Neural progenitor cell (in vitro differentiated cells): Measurements from ENCODE around the gene COQ9. TPM values are rescaled to one million over a fixed set of nuclear protein-coding genes. Genes with fewer than 3 reads are reported as not detected.

ENCODE experiments used
- DNase-seq: peaks from one replicate; pipeline ENCODE4 v3.0.0-alpha.2; 2016; ENCODE audit warnings: low spot score
- H2AFZ ChIP-seq: fragments of 200-600 bp; sonication (generic); replicated peaks from 2 replicates; pipeline ENCODE4 v1.6.1; 2016; ENCODE audit warnings: antibody characterized with exemption
- H3F3A ChIP-seq: fragments of 200-600 bp; sonication (generic); 2 replicates; pipeline ENCODE4 v1.6.1; 2016; ENCODE audit warnings: antibody characterized with exemption, low read depth
- H3K27ac ChIP-seq: fragments of 200-600 bp; sonication (generic); 2 replicates; pipeline ENCODE4 v1.5.1; 2016; ENCODE audit warnings: mild to moderate bottlenecking
- H3K27me3 ChIP-seq: fragments of 200-600 bp; sonication (generic); 2 replicates; pipeline ENCODE4 v1.6.1; 2016; ENCODE audit warnings: mild to moderate bottlenecking, moderate library complexity
- H3K36me3 ChIP-seq: fragments of 200-600 bp; sonication (generic); 2 replicates; pipeline ENCODE4 v1.5.1; 2016
- H3K4me1 ChIP-seq: fragments of 200-600 bp; sonication (generic); 2 replicates; pipeline ENCODE4 v1.6.1; 2016; ENCODE audit warnings: mixed run types
- H3K4me2 ChIP-seq: fragments of 200-600 bp; sonication (generic); 2 replicates; pipeline ENCODE4 v1.6.1; 2016
- H3K4me3 ChIP-seq: fragments of 200-600 bp; sonication (generic); 2 replicates; pipeline ENCODE4 v1.5.1; 2016
- H3K79me2 ChIP-seq: fragments of 200-600 bp; sonication (generic); 2 replicates; pipeline ENCODE4 v1.6.1; 2016; ENCODE audit warnings: low read depth
- H3K9ac ChIP-seq: fragments of 200-600 bp; sonication (generic); 2 replicates; pipeline ENCODE4 v1.6.1; 2016
- H3K9me3 ChIP-seq: fragments of 200-600 bp; sonication (generic); 2 replicates; pipeline ENCODE4 v1.5.1; 2016; ENCODE audit warnings: low read depth
- H4K20me1 ChIP-seq: fragments of 200-600 bp; sonication (generic); 2 replicates; pipeline ENCODE4 v1.6.1; 2016; ENCODE audit warnings: low read depth
- H3K27ac Mint-ChIP-seq: 3 replicates; pipeline ENCODE4 v1.8.0; 2021; ENCODE audit warnings: mixed read lengths
- H3K27me3 Mint-ChIP-seq: 2 replicates; pipeline ENCODE4 v1.8.0; 2022; ENCODE audit warnings: low read depth, mild to moderate bottlenecking, inconsistent platforms, moderate library complexity, mixed read lengths; ENCODE audit not compliant: insufficient read depth
- H3K36me3 Mint-ChIP-seq: 3 replicates; pipeline ENCODE4 v1.8.0; 2021; ENCODE audit warnings: mixed read lengths
- H3K4me1 Mint-ChIP-seq: 3 replicates; pipeline ENCODE4 v1.8.0; 2021; ENCODE audit warnings: mixed read lengths
- H3K4me3 Mint-ChIP-seq: 3 replicates; pipeline ENCODE4 v1.8.0; 2021; ENCODE audit warnings: mild to moderate bottlenecking, moderate library complexity, mixed read lengths
- H3K9me3 Mint-ChIP-seq: 3 replicates; pipeline ENCODE4 v1.8.0; 2020; ENCODE audit warnings: mixed read lengths
- EZH2 ChIP-seq: fragments of 200-600 bp; sonication (generic); IDR thresholded peaks from 2 replicates; pipeline ENCODE4 v1.6.1; 2017; ENCODE audit warnings: antibody characterized with exemption, mild to moderate bottlenecking, moderate library complexity
- EZH2phosphoT487 ChIP-seq: fragments of 200-600 bp; sonication (generic); IDR thresholded peaks from 2 replicates; pipeline ENCODE4 v1.6.1; 2017; ENCODE audit warnings: antibody characterized with exemption
- total RNA-seq: library from RNA; depleted of rRNA; stranded (reverse); fragments of >200 nt; gene quantifications from 2 replicates; pipeline ENCODE4 v1.2.3, GENCODE V29; 2015; ENCODE audit warnings: low replicate concordance
- TF ChIP-seq, protein P1 (sequence below): fragments of 200-600 bp; sonication (generic); IDR thresholded peaks from 2 replicates; pipeline ENCODE4 v1.5.1; 2017; ENCODE audit warnings: antibody characterized with exemption, mild to moderate bottlenecking

Gene COQ9
- total RNA-seq, 1 donor from 2014 or later = 20.3 TPM

DNA sequence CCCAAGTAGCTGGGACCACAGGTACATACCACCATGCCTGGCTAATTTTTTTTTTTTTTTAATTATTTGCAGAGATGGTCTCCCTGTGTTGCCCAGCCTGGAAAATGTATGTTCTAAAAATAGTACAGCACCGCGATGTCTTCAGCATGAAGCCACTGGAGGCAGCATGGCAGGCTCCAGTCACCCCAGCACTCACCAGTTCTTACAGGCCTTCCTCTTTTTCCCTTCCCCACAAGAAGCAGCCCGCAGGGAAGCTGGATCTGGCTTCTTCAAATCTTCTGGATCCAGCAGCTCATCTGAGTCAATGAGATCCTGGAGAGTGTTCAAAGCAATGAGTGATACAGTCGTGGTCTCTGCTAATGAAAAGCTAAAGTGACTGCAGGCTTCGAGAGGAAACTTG, 16.3 kb upstream of the COQ9 start:
- H3F3A ChIP-seq = peaks cover 10% of the 10 kb centered on the region
- peaks cover 6% of the 10 kb centered on the region for H4K20me1 ChIP-seq
- no peak overlapping the region for H3K9ac ChIP-seq
- Mint-ChIP-seq H3K4me1 (no peaks in the 10 kb centered on the region), H3K27ac (no peak overlapping the region), H3K36me3 (peaks cover 40% of the 10 kb centered on the region), H3K4me3 (no peak overlapping the region), H3K9me3 (no peaks in the 10 kb centered on the region), H3K27me3 (no peaks in the 10 kb centered on the region)
- no peaks in the 10 kb centered on the region for H3K79me2 ChIP-seq
- no peak overlapping the region for H3K4me3 ChIP-seq
- no peak overlapping the region for H2AFZ ChIP-seq
- DNase-seq = no peak
- H3K4me2 ChIP-seq = no peak overlapping the region
- no peaks in the 10 kb centered on the region for H3K27me3 ChIP-seq
- H3K27ac ChIP-seq = no peak overlapping the region
- H3K9me3 ChIP-seq = no peaks in the 10 kb centered on the region
- H3K4me1 ChIP-seq = peaks cover 11% of the 10 kb centered on the region
- H3K36me3 ChIP-seq = peaks cover 19% of the 10 kb centered on the region
- TF ChIP-seq EZH2 (no peak), EZH2phosphoT487 (no peak)
- TF ChIP-seq, protein P1, sequence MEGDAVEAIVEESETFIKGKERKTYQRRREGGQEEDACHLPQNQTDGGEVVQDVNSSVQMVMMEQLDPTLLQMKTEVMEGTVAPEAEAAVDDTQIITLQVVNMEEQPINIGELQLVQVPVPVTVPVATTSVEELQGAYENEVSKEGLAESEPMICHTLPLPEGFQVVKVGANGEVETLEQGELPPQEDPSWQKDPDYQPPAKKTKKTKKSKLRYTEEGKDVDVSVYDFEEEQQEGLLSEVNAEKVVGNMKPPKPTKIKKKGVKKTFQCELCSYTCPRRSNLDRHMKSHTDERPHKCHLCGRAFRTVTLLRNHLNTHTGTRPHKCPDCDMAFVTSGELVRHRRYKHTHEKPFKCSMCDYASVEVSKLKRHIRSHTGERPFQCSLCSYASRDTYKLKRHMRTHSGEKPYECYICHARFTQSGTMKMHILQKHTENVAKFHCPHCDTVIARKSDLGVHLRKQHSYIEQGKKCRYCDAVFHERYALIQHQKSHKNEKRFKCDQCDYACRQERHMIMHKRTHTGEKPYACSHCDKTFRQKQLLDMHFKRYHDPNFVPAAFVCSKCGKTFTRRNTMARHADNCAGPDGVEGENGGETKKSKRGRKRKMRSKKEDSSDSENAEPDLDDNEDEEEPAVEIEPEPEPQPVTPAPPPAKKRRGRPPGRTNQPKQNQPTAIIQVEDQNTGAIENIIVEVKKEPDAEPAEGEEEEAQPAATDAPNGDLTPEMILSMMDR = no peak

DNA sequence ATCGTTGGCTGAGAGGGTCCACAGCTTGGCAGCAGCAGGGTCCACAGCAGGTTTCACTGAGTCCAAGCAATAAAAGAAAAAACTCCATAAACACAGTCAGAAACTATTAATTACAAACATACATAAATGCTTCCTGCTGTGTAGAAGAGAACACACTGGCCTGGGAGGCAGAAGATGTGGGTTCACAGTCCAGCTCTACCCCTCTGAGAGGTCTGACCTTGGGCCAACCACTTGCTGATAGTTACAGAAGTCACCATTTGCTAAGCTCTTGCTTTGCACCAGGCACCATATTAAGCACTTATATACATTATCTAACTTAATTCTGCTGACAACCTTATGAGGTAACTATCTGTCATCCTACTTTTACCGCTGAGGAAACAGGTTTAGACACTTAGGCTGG, 14.8 kb upstream of the COQ9 start:
- H3K27me3 ChIP-seq = no peaks in the 10 kb centered on the region
- peaks cover 10% of the 10 kb centered on the region for H3K4me1 ChIP-seq
- H3K36me3 ChIP-seq = peaks cover 19% of the 10 kb centered on the region
- H3K79me2 ChIP-seq = no peaks in the 10 kb centered on the region
- H3K27ac Mint-ChIP-seq = no peak overlapping the region
- no peak overlapping the region for H3K4me2 ChIP-seq
- H3K27me3 Mint-ChIP-seq = no peaks in the 10 kb centered on the region
- H3K9me3 Mint-ChIP-seq = no peaks in the 10 kb centered on the region
- no peak overlapping the region for H3K4me3 Mint-ChIP-seq
- peaks cover 37% of the 10 kb centered on the region for H3K36me3 Mint-ChIP-seq
- peaks cover 8% of the 10 kb centered on the region for H3F3A ChIP-seq
- H3K9me3 ChIP-seq = no peaks in the 10 kb centered on the region
- DNase-seq = no peak
- H3K9ac ChIP-seq = no peak overlapping the region
- H3K27ac ChIP-seq = no peak overlapping the region
- peaks cover 6% of the 10 kb centered on the region for H4K20me1 ChIP-seq
- H3K4me3 ChIP-seq = no peak overlapping the region
- no peak overlapping the region for H2AFZ ChIP-seq
- TF ChIP-seq EZH2 = no peak
- TF ChIP-seq EZH2phosphoT487 = no peak
- TF ChIP-seq, protein P1 = no peak
- H3K4me1 Mint-ChIP-seq = no peaks in the 10 kb centered on the region

DNA sequence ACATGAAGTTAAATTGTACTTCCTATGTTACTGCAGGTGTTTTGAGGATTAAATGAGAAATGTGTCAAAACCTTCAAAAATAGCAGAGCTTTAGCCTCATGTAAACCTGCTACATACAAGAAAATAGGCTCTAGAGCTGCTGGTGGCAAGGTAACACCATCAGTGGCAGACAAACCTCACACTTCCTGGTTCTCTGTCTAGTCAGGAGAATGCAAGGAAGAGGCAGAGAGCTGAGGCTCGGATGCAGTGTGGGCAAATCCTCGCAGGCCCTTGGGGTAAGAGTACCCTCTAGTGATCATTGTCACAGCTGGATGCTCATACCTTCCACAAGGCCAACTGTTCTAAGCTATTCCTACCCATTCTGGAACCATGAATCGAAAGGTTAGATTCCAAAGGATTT, 14.3 kb upstream of the COQ9 start:
- no peak overlapping the region for H2AFZ ChIP-seq
- no peak for DNase-seq
- H3K9ac ChIP-seq = no peak overlapping the region
- no peak overlapping the region for H3K4me2 ChIP-seq
- Mint-ChIP-seq H3K4me3 (no peak overlapping the region), H3K9me3 (no peaks in the 10 kb centered on the region), H3K36me3 (peaks cover 32% of the 10 kb centered on the region), H3K27me3 (no peaks in the 10 kb centered on the region), H3K4me1 (no peaks in the 10 kb centered on the region), H3K27ac (no peak overlapping the region)
- H3K4me3 ChIP-seq = no peak overlapping the region
- H4K20me1 ChIP-seq = peaks cover 4% of the 10 kb centered on the region
- H3K4me1 ChIP-seq = peaks cover 5% of the 10 kb centered on the region
- no peaks in the 10 kb centered on the region for H3K27me3 ChIP-seq
- peaks cover 19% of the 10 kb centered on the region for H3K36me3 ChIP-seq
- H3K27ac ChIP-seq = no peak overlapping the region
- peaks cover 3% of the 10 kb centered on the region for H3F3A ChIP-seq
- TF ChIP-seq, protein P1 = no peak
- no peak for TF ChIP-seq EZH2
- no peak for TF ChIP-seq EZH2phosphoT487
- no peaks in the 10 kb centered on the region for H3K9me3 ChIP-seq
- H3K79me2 ChIP-seq = no peaks in the 10 kb centered on the region

DNA sequence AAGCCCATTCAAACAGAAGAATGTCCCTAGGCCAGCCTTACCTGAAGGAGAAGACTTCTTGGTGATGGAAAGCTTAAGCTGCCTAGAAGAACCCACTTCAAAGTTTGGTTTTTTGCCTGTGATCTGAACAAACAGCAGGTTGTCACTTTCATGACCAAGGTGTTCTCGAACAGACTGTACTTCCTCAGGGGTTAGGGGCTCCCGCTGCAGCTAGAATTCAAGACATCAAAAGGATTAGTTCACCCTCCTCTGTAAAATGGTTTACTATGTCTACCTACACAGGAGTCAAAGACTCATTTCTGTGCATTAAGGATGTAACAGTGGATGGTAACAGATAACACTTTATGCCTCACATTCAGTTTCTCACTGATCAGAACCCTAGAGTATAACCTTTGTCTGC, 13.3 kb upstream of the COQ9 start:
- peaks cover 29% of the 10 kb centered on the region for H3K36me3 Mint-ChIP-seq

More for the DNA sequence above, 13.3 kb upstream of the COQ9 start:
- Mint-ChIP-seq H3K27me3 (no peaks in the 10 kb centered on the region), H3K4me3 (no peak overlapping the region), H3K27ac (no peak overlapping the region), H3K9me3 (no peaks in the 10 kb centered on the region), H3K4me1 (no peaks in the 10 kb centered on the region)
- no peaks in the 10 kb centered on the region for H4K20me1 ChIP-seq
- no peaks in the 10 kb centered on the region for H3F3A ChIP-seq
- TF ChIP-seq EZH2phosphoT487 (no peak), EZH2 (no peak)
- TF ChIP-seq, protein P1 = no peak
- no peak overlapping the region for H3K4me3 ChIP-seq
- H3K79me2 ChIP-seq = no peaks in the 10 kb centered on the region
- H3K9me3 ChIP-seq = no peaks in the 10 kb centered on the region
- no peak overlapping the region for H3K9ac ChIP-seq
- no peak for DNase-seq
- H2AFZ ChIP-seq = no peak overlapping the region
- no peak overlapping the region for H3K27ac ChIP-seq
- no peak overlapping the region for H3K4me2 ChIP-seq
- peaks cover 19% of the 10 kb centered on the region for H3K36me3 ChIP-seq
- H3K4me1 ChIP-seq = no peaks in the 10 kb centered on the region
- H3K27me3 ChIP-seq = no peaks in the 10 kb centered on the region
